Neural cell (in vitro differentiated cells): ENCODE data around the gene CEP70. TPM values are rescaled to one million over a fixed set of nuclear protein-coding genes. Genes with fewer than 3 reads are reported as not detected.

ENCODE experiments used
- H2AFZ ChIP-seq: fragments of 200-600, 300-800 bp; sonication (generic), shearing (Covaris generic); 2 replicates; pipeline ENCODE4 v1.6.0; 2014; ENCODE audit warnings: low read depth, mild to moderate bottlenecking, antibody characterized with exemption, low read length, moderate library complexity
- H3F3A ChIP-seq: fragments of 200-600 bp; shearing (Covaris generic); 2 replicates; pipeline ENCODE4 v1.6.1; 2016; ENCODE audit warnings: mild to moderate bottlenecking, moderate library complexity, mixed read lengths, antibody characterized with exemption, low read length; ENCODE audit not compliant: insufficient read depth, poor library complexity, severe bottlenecking
- H3K27ac ChIP-seq: fragments of 200-600, 300-800 bp; sonication (generic), shearing (Covaris generic); 2 replicates; pipeline ENCODE4 v1.5.1; 2014; ENCODE audit warnings: mild to moderate bottlenecking, low read length, moderate library complexity
- H3K27me3 ChIP-seq: fragments of 300-800, 200-600 bp; sonication (generic), shearing (Covaris generic); 2 replicates; pipeline ENCODE4 v1.6.0; 2014; ENCODE audit warnings: mild to moderate bottlenecking, low read depth, low read length, moderate library complexity; ENCODE audit not compliant: insufficient read depth
- H3K36me3 ChIP-seq: fragments of 300-800, 200-600 bp; sonication (generic), shearing (Covaris generic); 2 replicates; pipeline ENCODE4 v1.5.1; 2014; ENCODE audit warnings: mild to moderate bottlenecking, antibody characterized with exemption, low read length, moderate library complexity; ENCODE audit not compliant: insufficient read depth
- H3K4me2 ChIP-seq: fragments of 300-800, 200-600 bp; sonication (generic), shearing (Covaris generic); 2 replicates; pipeline ENCODE4 v1.6.0; 2014; ENCODE audit warnings: mild to moderate bottlenecking, low read length
- H3K4me3 ChIP-seq: fragments of 300-800, 200-600 bp; sonication (generic), shearing (Covaris generic); 2 replicates; pipeline ENCODE4 v1.5.1; 2014; ENCODE audit warnings: mild to moderate bottlenecking, low read length, moderate library complexity
- H3K79me2 ChIP-seq: fragments of 200-600 bp; shearing (Covaris generic); replicated peaks from 2 replicates; pipeline ENCODE4 v1.6.0; 2014; ENCODE audit warnings: mild to moderate bottlenecking, low read length, moderate library complexity; ENCODE audit not compliant: insufficient read depth
- H3K9ac ChIP-seq: fragments of 300-800, 200-600 bp; sonication (generic), shearing (Covaris generic); 2 replicates; pipeline ENCODE4 v1.6.1; 2016; ENCODE audit warnings: mild to moderate bottlenecking, low read length, mixed read lengths
- H3K9me2 ChIP-seq: fragments of 200-600 bp; shearing (Covaris generic); 2 replicates; pipeline ENCODE4 v1.6.1; 2016; ENCODE audit warnings: mild to moderate bottlenecking, low read length, mixed read lengths; ENCODE audit not compliant: insufficient read depth
- H3K9me3 ChIP-seq: fragments of 200-600, 300-800 bp; sonication (generic), shearing (Covaris generic); 2 replicates; pipeline ENCODE4 v1.6.1; 2016; ENCODE audit warnings: mild to moderate bottlenecking, mixed run types, low read length, moderate library complexity, mixed read lengths
- H4K20me1 ChIP-seq: fragments of 200-600 bp; shearing (Covaris generic); 2 replicates; pipeline ENCODE4 v1.6.1; 2016; ENCODE audit warnings: mild to moderate bottlenecking, mixed run types; ENCODE audit not compliant: insufficient read depth
- CTCF ChIP-seq: fragments of 450-650 bp; IDR thresholded peaks from 2 replicates; pipeline ENCODE4 v1.5.1; 2014; ENCODE audit warnings: antibody characterized with exemption, mild to moderate bottlenecking, moderate library complexity; ENCODE audit not compliant: poor library complexity, severe bottlenecking
- EP300 ChIP-seq: fragments of 450-650 bp; conservative IDR thresholded peaks from 2 replicates; pipeline ENCODE4 v1.6.1; 2014; ENCODE audit warnings: antibody characterized with exemption, mild to moderate bottlenecking, moderate library complexity; ENCODE audit not compliant: poor library complexity, severe bottlenecking
- EZH2 ChIP-seq: fragments of 200-600, 300-800 bp; shearing (Covaris generic), sonication (generic); IDR thresholded peaks from 2 replicates; pipeline ENCODE4 v1.6.1; 2014; ENCODE audit warnings: antibody characterized with exemption, low read length, borderline replicate concordance, mild to moderate bottlenecking; ENCODE audit not compliant: insufficient read depth, poor library complexity, severe bottlenecking
- MXI1 ChIP-seq: fragments of 450-650 bp; conservative IDR thresholded peaks from 2 replicates; pipeline ENCODE4 v1.6.1; 2014; ENCODE audit warnings: antibody characterized with exemption, mild to moderate bottlenecking; ENCODE audit not compliant: poor library complexity, severe bottlenecking
- POLR2AphosphoS5 ChIP-seq: IDR thresholded peaks from 2 replicates; pipeline ENCODE4 v1.6.1; 2012
- RAD21 ChIP-seq: fragments of 450-650 bp; conservative IDR thresholded peaks from 2 replicates; pipeline ENCODE4 v1.6.1; 2014; ENCODE audit warnings: antibody characterized with exemption, mild to moderate bottlenecking, moderate library complexity
- REST ChIP-seq: IDR thresholded peaks from 2 replicates; pipeline ENCODE4 v1.6.1; 2012; ENCODE audit warnings: borderline replicate concordance
- SMC3 ChIP-seq: fragments of 450-650 bp; conservative IDR thresholded peaks from 2 replicates; pipeline ENCODE4 v1.6.1; 2014; ENCODE audit warnings: antibody characterized with exemption, mild to moderate bottlenecking, moderate library complexity; ENCODE audit not compliant: poor library complexity
- TAF1 ChIP-seq: IDR thresholded peaks from 2 replicates; pipeline ENCODE4 v1.6.1; 2012; ENCODE audit warnings: low read depth
- polyA plus RNA-seq: library from polyadenylated mRNA; depleted of rRNA; stranded (reverse); fragments of >200 nt; gene quantifications from 2 replicates; pipeline ENCODE4 v1.2.3, GENCODE V29; 2014

Gene CEP70
- polyA plus RNA-seq, 1 donor from 2014 or later = 25.0 TPM

- H3K79me2 ChIP-seq = no peaks in the 10 kb centered on the region
- TF ChIP-seq CTCF = no peak
- TF ChIP-seq TAF1 = no peak
- TF ChIP-seq SMC3 = no peak
- no peak for TF ChIP-seq REST
- TF ChIP-seq EZH2 = no peak
- no peak for TF ChIP-seq EP300
- no peak for TF ChIP-seq RAD21
- no peak for TF ChIP-seq POLR2AphosphoS5
- TF ChIP-seq MXI1 = no peak
- H3F3A ChIP-seq = no peaks in the 10 kb centered on the region
- H3K9me3 ChIP-seq = no peaks in the 10 kb centered on the region
- H3K9ac ChIP-seq = no peak overlapping the region
- H3K4me2 ChIP-seq = no peak overlapping the region
- H2AFZ ChIP-seq = no peak overlapping the region
- H4K20me1 ChIP-seq = no peaks in the 10 kb centered on the region
- H3K27me3 ChIP-seq = no peaks in the 10 kb centered on the region
- H3K27ac ChIP-seq = no peak overlapping the region
- H3K4me3 ChIP-seq = no peak overlapping the region
- no peaks in the 10 kb centered on the region for H3K36me3 ChIP-seq
- no peaks in the 10 kb centered on the region for H3K9me2 ChIP-seq
Observed at GRCh38 chr3:138472141-138472825, 121.8 kb downstream of the CEP70 start.

- Histone ChIP-seq H2AFZ (no peak overlapping the region), H3K9ac (no peak overlapping the region), H3K27me3 (no peaks in the 10 kb centered on the region), H4K20me1 (no peaks in the 10 kb centered on the region), H3K27ac (no peak overlapping the region), H3K4me2 (no peak overlapping the region), H3K79me2 (no peaks in the 10 kb centered on the region), H3F3A (no peaks in the 10 kb centered on the region), H3K9me2 (no peaks in the 10 kb centered on the region), H3K36me3 (no peaks in the 10 kb centered on the region), H3K4me3 (no peak overlapping the region), H3K9me3 (no peaks in the 10 kb centered on the region)
- TF ChIP-seq EP300 (no peak), SMC3 (no peak), POLR2AphosphoS5 (no peak), CTCF (no peak), RAD21 (no peak), REST (no peak), MXI1 (no peak), EZH2 (no peak), TAF1 (no peak)
Observed at GRCh38 chr3:138471481-138471880, 122.6 kb downstream of the CEP70 start.
